EL (cell line): ENCODE data around the gene MAIP1.
A peak's percentile ranks its signal among the peaks of the same experiment; 100 is the strongest.

ENCODE experiments used
- DNase-seq: peaks from one replicate; pipeline ENCODE4 v3.0.0-alpha.2; 2016

The MAIP1 gene

GRCh38 chr2:199992296-199992695 lies 36.9 kb downstream of the MAIP1 start:
- peak; percentile 32 for DNase-seq

GRCh38 chr2:199994371-199994770 lies 39.0 kb downstream of the MAIP1 start:
- no peak for DNase-seq

- DNase-seq = no peak
Observed at GRCh38 chr2:199994896-199995295, 39.5 kb downstream of the MAIP1 start.

GRCh38 chr2:199997296-199997695 lies 41.9 kb downstream of the MAIP1 start:
- DNase-seq = no peak

GRCh38 chr2:199999166-199999565 lies 43.8 kb downstream of the MAIP1 start:
- DNase-seq = no peak

GRCh38 chr2:200000444-200001163 lies 45.2 kb downstream of the MAIP1 start:
- no peak for DNase-seq

- peak; percentile 20 for DNase-seq
Observed at GRCh38 chr2:200003444-200003843, 48.1 kb downstream of the MAIP1 start.

- no peak for DNase-seq
Observed at GRCh38 chr2:200005675-200006074, 50.3 kb downstream of the MAIP1 start.

GRCh38 chr2:200007306-200007705 lies 51.9 kb downstream of the MAIP1 start:
- DNase-seq = no peak

- no peak for DNase-seq
Observed at GRCh38 chr2:200012401-200012800, 57.0 kb downstream of the MAIP1 start.
